ENCODE results near the gene NR1D1. TPM values are rescaled to one million over a fixed set of nuclear protein-coding genes. Genes with fewer than 3 reads are reported as not detected.

Gene NR1D1
- total and polyA plus RNA-seq, 2 of the 13 experiments (the other 11 are each of a cell fraction or from before 2014, with no cell fraction given): 2.1 to 2.7 TPM

DNA sequence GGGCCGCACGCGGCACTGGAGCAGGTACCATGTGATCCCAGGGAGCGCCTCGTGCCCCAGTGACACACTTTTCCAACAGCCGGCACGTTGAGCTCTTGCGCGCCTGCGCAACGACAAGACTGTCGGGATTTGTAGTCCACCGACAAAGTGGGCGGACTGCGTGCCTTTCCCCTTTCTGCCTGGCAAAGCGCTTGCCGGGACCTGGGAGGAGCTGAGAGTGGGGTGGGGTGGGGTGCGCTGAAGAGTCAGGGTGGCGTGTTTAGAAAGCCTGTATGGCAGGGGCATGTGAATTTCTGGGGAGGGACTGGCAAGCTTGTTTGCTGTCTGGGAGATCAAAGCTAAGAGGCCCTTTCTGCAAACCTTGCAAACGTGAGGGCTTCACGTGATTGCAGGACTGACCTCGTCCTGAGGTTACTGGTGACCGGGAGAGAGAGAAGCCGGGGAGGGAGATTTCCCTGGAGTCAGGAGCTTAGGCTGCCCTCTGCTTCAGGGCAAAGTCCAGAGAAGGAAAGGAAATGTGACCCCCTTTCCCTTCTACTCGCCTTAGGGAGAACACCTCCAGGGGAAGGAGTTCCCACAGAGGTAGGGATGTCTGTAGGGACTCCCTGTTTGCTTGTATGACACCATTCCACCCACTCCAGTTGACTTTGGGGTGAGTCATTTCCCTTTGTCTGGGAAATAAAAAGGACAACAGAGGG is 429 bp upstream of the NR1D1 start (continued):
- TF ChIP-seq PRMT3 (CRISPR knock-in tag; IDR thresholded peaks at IDR 0.05; ENCODE audit: borderline replicate concordance, low read depth) (no peak), ZNF629 (CRISPR knock-in tag; conservative IDR thresholded peaks at IDR 0.05) (peak; percentile 58), EZH2 (conservative IDR thresholded peaks at IDR 0.05; ENCODE audit: low read depth, low read length) (no peak), RARA (CRISPR knock-in tag; IDR thresholded peaks at IDR 0.05) (peak; percentile 95), SALL1 (CRISPR knock-in tag; IDR thresholded peaks at IDR 0.05) (peak; percentile 98), TARDBP (CRISPR knock-in tag; IDR thresholded peaks at IDR 0.05) (peak; percentile 89), MIER3 (CRISPR knock-in tag; IDR thresholded peaks at IDR 0.05; ENCODE audit: borderline replicate concordance) (peak; percentile 75; the same call in 1 of the 2 replicates), ZSCAN9 (CRISPR knock-in tag; IDR thresholded peaks at IDR 0.05; ENCODE audit: borderline replicate concordance) (peak; percentile 99), GTF2F1 (IDR thresholded peaks at IDR 0.05; ENCODE audit: low read length) (no peak), SALL2 (CRISPR knock-in tag; IDR thresholded peaks at IDR 0.05) (peak; percentile 99; the same call in 1 of the 2 replicates), CHD4 (IDR thresholded peaks at IDR 0.05; ENCODE audit: borderline replicate concordance, low read length) (no peak), HNRNPUL1 (IDR thresholded peaks at IDR 0.05; ENCODE audit: low read depth, low read length) (no peak), SAP130 (CRISPR knock-in tag; IDR thresholded peaks at IDR 0.05; ENCODE audit: low read depth) (peak; percentile 94)
- TF ChIP-seq, protein P1, sequence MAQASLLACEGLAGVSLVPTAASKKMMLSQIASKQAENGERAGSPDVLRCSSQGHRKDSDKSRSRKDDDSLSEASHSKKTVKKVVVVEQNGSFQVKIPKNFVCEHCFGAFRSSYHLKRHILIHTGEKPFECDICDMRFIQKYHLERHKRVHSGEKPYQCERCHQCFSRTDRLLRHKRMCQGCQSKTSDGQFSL (CRISPR knock-in tag; IDR thresholded peaks at IDR 0.05): peak; percentile 63; the same call in 1 of the 2 replicates
- TF ChIP-seq, protein P2, sequence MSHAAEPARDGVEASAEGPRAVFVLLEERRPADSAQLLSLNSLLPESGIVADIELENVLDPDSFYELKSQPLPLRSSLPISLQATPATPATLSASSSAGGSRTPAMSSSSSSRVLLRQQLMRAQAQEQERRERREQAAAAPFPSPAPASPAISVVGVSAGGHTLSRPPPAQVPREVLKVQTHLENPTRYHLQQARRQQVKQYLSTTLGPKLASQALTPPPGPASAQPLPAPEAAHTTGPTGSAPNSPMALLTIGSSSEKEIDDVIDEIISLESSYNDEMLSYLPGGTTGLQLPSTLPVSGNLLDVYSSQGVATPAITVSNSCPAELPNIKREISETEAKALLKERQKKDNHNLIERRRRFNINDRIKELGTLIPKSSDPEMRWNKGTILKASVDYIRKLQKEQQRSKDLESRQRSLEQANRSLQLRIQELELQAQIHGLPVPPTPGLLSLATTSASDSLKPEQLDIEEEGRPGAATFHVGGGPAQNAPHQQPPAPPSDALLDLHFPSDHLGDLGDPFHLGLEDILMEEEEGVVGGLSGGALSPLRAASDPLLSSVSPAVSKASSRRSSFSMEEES (CRISPR knock-in tag; IDR thresholded peaks at IDR 0.05): peak; percentile 97
- TF ChIP-seq, protein P3, sequence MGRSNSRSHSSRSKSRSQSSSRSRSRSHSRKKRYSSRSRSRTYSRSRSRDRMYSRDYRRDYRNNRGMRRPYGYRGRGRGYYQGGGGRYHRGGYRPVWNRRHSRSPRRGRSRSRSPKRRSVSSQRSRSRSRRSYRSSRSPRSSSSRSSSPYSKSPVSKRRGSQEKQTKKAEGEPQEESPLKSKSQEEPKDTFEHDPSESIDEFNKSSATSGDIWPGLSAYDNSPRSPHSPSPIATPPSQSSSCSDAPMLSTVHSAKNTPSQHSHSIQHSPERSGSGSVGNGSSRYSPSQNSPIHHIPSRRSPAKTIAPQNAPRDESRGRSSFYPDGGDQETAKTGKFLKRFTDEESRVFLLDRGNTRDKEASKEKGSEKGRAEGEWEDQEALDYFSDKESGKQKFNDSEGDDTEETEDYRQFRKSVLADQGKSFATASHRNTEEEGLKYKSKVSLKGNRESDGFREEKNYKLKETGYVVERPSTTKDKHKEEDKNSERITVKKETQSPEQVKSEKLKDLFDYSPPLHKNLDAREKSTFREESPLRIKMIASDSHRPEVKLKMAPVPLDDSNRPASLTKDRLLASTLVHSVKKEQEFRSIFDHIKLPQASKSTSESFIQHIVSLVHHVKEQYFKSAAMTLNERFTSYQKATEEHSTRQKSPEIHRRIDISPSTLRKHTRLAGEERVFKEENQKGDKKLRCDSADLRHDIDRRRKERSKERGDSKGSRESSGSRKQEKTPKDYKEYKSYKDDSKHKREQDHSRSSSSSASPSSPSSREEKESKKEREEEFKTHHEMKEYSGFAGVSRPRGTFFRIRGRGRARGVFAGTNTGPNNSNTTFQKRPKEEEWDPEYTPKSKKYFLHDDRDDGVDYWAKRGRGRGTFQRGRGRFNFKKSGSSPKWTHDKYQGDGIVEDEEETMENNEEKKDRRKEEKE (IDR thresholded peaks at IDR 0.05): no peak
- TF ChIP-seq, protein P4, sequence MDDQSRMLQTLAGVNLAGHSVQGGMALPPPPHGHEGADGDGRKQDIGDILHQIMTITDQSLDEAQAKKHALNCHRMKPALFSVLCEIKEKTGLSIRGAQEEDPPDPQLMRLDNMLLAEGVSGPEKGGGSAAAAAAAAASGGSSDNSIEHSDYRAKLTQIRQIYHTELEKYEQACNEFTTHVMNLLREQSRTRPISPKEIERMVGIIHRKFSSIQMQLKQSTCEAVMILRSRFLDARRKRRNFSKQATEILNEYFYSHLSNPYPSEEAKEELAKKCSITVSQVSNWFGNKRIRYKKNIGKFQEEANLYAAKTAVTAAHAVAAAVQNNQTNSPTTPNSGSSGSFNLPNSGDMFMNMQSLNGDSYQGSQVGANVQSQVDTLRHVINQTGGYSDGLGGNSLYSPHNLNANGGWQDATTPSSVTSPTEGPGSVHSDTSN (CRISPR knock-in tag; IDR thresholded peaks at IDR 0.05; ENCODE audit: borderline replicate concordance): peak; percentile 94; the same call in 1 of the 2 replicates
- TF ChIP-seq, protein P5, sequence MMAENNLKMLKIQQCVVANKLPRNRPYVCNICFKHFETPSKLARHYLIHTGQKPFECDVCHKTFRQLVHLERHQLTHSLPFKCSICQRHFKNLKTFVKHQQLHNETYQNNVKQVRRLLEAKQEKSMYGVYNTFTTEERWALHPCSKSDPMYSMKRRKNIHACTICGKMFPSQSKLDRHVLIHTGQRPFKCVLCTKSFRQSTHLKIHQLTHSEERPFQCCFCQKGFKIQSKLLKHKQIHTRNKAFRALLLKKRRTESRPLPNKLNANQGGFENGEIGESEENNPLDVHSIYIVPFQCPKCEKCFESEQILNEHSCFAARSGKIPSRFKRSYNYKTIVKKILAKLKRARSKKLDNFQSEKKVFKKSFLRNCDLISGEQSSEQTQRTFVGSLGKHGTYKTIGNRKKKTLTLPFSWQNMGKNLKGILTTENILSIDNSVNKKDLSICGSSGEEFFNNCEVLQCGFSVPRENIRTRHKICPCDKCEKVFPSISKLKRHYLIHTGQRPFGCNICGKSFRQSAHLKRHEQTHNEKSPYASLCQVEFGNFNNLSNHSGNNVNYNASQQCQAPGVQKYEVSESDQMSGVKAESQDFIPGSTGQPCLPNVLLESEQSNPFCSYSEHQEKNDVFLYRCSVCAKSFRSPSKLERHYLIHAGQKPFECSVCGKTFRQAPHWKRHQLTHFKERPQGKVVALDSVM (CRISPR knock-in tag; IDR thresholded peaks at IDR 0.05): peak; percentile 66
- TF ChIP-seq, protein P6, sequence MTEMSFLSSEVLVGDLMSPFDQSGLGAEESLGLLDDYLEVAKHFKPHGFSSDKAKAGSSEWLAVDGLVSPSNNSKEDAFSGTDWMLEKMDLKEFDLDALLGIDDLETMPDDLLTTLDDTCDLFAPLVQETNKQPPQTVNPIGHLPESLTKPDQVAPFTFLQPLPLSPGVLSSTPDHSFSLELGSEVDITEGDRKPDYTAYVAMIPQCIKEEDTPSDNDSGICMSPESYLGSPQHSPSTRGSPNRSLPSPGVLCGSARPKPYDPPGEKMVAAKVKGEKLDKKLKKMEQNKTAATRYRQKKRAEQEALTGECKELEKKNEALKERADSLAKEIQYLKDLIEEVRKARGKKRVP (CRISPR knock-in tag; IDR thresholded peaks at IDR 0.05): peak in 1 of 2 experiments; percentile 74; a peak in 1 of 4 replicates
- TF ChIP-seq, protein P7, sequence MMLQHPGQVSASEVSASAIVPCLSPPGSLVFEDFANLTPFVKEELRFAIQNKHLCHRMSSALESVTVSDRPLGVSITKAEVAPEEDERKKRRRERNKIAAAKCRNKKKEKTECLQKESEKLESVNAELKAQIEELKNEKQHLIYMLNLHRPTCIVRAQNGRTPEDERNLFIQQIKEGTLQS (CRISPR knock-in tag; IDR thresholded peaks at IDR 0.05): peak; percentile 97
